Activated B cell treated with CpG ODN at 0.5 μM for 24 hours (primary cell): ENCODE measurements around the gene MRPL36. TPM values are rescaled to one million over a fixed set of nuclear protein-coding genes. Genes with fewer than 3 reads are reported as not detected.
A peak's percentile ranks its signal among the peaks of the same experiment; 100 is the strongest.

ENCODE experiments used
- ATAC-seq: fragments of 200-7000 bp; cut with Tn5 transposase; one replicate; pipeline ENCODE4 v1.10.0; 2021; ENCODE audit warnings: low read depth, mild to moderate bottlenecking, moderate library complexity
- CTCF ChIA-PET: fragments of 350-600 bp; sonication (Branson Sonifier 250); formaldehyde crosslinking; loops from one replicate; lab custom pipeline; 2021; ENCODE audit warnings: antibody characterized with exemption; lab: Charles Lee
- POLR2A ChIA-PET: fragments of 350-600 bp; sonication (Branson Sonifier 250); formaldehyde crosslinking; loops from one replicate; lab custom pipeline; 2021; ENCODE audit warnings: antibody characterized with exemption; lab: Charles Lee
- DNase-seq: peaks from one replicate; pipeline ENCODE4 v3.0.0; 2022
- H3K27ac Mint-ChIP-seq: one replicate; pipeline ENCODE4 v1.8.0; 2020; ENCODE audit warnings: mixed read lengths
- H3K27me3 Mint-ChIP-seq: one replicate; pipeline ENCODE4 v1.8.0; 2021; ENCODE audit warnings: mixed read lengths
- H3K36me3 Mint-ChIP-seq: one replicate; pipeline ENCODE4 v1.8.0; 2021; ENCODE audit warnings: low read depth, mixed read lengths
- H3K4me1 Mint-ChIP-seq: one replicate; pipeline ENCODE4 v1.8.0; 2021; ENCODE audit warnings: mixed read lengths
- H3K4me3 Mint-ChIP-seq: one replicate; pipeline ENCODE4 v1.8.0; 2020; ENCODE audit warnings: mild to moderate bottlenecking, mixed read lengths
- H3K9me3 Mint-ChIP-seq: one replicate; pipeline ENCODE4 v1.8.0; 2020; ENCODE audit warnings: mixed read lengths
- intact Hi-C: fragments of 100-400 bp; cut with micrococcal nuclease; formaldehyde crosslinking; loops from one replicate; pipeline ENCODE4 v1.15.1; 2024
- total RNA-seq: library from RNA; stranded (reverse); gene quantifications from 2 replicates; pipeline ENCODE4 v1.2.3, GENCODE V29; 2022
- TF ChIP-seq, protein P1 (sequence below): fragments of 200-600 bp; IDR thresholded peaks from one replicate; pipeline ENCODE4 v1.8.0; 2022; ENCODE audit warnings: antibody characterized with exemption, mild to moderate bottlenecking

The MRPL36 gene
- 28.7 and 32.8 TPM in 2 replicates for total RNA-seq

DNA sequence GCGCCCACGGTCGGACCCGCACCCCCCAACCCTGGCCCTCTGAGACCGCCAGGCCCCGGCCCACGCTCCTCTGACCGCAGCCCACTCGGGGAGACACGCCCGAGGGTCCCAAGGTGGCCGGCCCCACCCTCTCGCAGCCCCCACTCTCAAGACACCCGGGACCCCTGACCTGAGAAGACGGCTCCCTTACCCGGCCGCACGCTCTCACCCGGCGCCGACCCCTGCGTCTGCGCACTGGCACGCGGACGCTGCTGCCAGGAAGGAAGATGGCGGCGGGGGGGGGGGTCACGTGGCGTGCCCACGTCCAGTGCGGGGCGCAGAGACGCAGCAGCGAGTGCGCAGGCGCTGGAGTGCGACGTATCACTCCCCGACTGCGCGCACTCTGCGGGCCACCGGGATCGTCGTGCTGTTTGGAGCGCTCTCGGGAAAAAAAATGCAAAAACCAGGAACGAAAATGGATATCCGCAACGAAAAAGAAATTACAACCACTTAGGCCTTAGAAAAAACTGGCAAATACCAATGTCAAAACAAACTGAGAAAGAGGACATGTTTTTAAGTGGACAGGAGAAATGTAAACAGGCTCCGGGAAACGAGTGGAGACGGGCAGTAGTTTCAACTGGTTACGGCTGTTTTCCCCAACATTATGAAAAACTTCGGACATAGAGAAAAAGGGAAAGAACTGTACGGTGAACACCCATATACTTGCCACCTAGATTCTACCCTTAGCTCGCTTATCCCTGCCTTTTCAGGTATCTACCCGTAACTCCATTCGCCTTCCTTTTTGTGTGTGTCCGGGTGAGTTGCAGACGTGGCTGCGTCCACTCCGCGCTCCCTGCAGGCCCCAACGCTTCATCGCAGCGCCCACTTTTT, at the start of gene MRPL36:
Gene MRPL36 (minus strand): TSS at position 236 of the 870 bp plus-strand sequence. CDS start 902 bp downstream, outside the sequence.
- peak; percentile 73 for ATAC-seq
- TF ChIP-seq, protein P1, sequence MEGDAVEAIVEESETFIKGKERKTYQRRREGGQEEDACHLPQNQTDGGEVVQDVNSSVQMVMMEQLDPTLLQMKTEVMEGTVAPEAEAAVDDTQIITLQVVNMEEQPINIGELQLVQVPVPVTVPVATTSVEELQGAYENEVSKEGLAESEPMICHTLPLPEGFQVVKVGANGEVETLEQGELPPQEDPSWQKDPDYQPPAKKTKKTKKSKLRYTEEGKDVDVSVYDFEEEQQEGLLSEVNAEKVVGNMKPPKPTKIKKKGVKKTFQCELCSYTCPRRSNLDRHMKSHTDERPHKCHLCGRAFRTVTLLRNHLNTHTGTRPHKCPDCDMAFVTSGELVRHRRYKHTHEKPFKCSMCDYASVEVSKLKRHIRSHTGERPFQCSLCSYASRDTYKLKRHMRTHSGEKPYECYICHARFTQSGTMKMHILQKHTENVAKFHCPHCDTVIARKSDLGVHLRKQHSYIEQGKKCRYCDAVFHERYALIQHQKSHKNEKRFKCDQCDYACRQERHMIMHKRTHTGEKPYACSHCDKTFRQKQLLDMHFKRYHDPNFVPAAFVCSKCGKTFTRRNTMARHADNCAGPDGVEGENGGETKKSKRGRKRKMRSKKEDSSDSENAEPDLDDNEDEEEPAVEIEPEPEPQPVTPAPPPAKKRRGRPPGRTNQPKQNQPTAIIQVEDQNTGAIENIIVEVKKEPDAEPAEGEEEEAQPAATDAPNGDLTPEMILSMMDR = no peak
- DNase-seq = peak; percentile 81
- peak within 1 kb of the TSS; percentile 98 for H3K4me3 Mint-ChIP-seq
- H3K4me1 Mint-ChIP-seq = peaks cover 46% of the 10 kb centered on the region
- no peaks in the 10 kb centered on the region for H3K27me3 Mint-ChIP-seq
- intact Hi-C loops = loop anchor here (1.0 to 5.0 kb wide), 3 partner anchors 17 to 1258 kb away; no protein-coding TSS in a partner anchor
- ChIA-PET POLR2A (interaction anchor here (0.9 kb wide), 1 partner anchor 9 kb away, joined by 4 read pairs; no protein-coding TSS in a partner anchor), CTCF (interaction anchor here (1.9 kb wide), 1 partner anchor 27 kb away, joined by 5 read pairs; no protein-coding TSS in a partner anchor)
- H3K36me3 Mint-ChIP-seq = peaks cover 60% of the 10 kb centered on the region
- no peaks in the 10 kb centered on the region for H3K9me3 Mint-ChIP-seq
- H3K27ac Mint-ChIP-seq = peak within 1 kb of the TSS; percentile 97

GRCh38 chr5:1847611-1848010, 48.0 kb upstream of the MRPL36 start:
- ChIA-PET POLR2A (no interaction called here), CTCF (no interaction called here)
- Mint-ChIP-seq H3K4me3 (no peak overlapping the region), H3K27ac (no peak overlapping the region), H3K4me1 (no peaks in the 10 kb centered on the region), H3K27me3 (peaks cover 30% of the 10 kb centered on the region), H3K9me3 (no peaks in the 10 kb centered on the region), H3K36me3 (no peaks in the 10 kb centered on the region)
- TF ChIP-seq, protein P1 = no peak
- ATAC-seq (no peak), DNase-seq (no peak)
- intact Hi-C loops = no loop called here

- no peaks in the 10 kb centered on the region for H3K4me1 Mint-ChIP-seq
- intact Hi-C loops = no loop called here
- peaks cover 33% of the 10 kb centered on the region for H3K27me3 Mint-ChIP-seq
- no peaks in the 10 kb centered on the region for H3K9me3 Mint-ChIP-seq
- no peak overlapping the region for H3K4me3 Mint-ChIP-seq
- DNase-seq (no peak), ATAC-seq (no peak)
- H3K27ac Mint-ChIP-seq = no peak overlapping the region
- H3K36me3 Mint-ChIP-seq = no peaks in the 10 kb centered on the region
- CTCF ChIA-PET = no interaction called here
- TF ChIP-seq, protein P1 = no peak
- POLR2A ChIA-PET = no interaction called here
These were observed 47.4 kb upstream of the MRPL36 start for GRCh38 chr5:1847056-1847455.

DNA sequence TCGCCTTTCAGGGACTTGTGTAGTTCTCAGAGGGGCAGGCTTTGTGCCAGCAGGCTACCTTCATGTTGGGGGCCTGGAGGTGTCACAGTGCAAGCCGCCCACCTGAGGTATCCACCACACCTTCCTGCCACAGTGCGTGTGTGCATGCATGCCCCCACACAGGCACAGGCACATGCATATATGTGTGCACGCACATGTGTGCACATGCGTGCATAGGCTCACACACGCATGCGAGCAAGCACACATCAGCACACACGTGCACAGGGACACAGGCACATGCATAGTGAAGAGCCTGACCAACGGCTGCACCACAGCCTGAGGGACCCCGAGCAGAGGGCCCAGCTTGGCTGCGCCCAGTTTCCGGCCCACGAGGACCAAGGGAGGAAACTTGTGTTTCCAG, 46.9 kb upstream of the MRPL36 start:
- ATAC-seq = no peak
- TF ChIP-seq, protein P1 = no peak
- H3K4me3 Mint-ChIP-seq = no peak overlapping the region
- H3K36me3 Mint-ChIP-seq = no peaks in the 10 kb centered on the region
- H3K9me3 Mint-ChIP-seq = no peaks in the 10 kb centered on the region
- ChIA-PET POLR2A (no interaction called here), CTCF (no interaction called here)
- H3K4me1 Mint-ChIP-seq = no peaks in the 10 kb centered on the region
- intact Hi-C loops = no loop called here
- peaks cover 30% of the 10 kb centered on the region for H3K27me3 Mint-ChIP-seq
- no peak overlapping the region for H3K27ac Mint-ChIP-seq
- DNase-seq = no peak

DNA sequence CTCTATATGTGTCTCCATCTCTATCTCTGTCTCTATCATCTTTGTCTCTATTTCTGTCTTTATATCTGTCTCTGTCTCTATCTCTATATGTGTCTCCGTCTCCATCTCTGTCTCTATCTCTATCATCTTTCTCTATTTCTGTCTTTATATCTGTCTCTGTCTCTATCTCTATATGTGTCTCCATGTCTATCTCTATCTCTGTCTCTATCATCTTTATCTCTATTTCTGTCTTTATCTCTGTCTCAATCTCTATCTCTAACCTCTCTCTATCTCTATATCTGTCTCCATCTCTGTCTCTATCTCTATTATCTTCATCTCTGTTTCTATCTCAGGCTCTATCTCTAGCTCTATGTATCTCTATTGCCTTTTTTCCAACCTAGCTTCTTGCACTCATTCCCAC, 46.1 kb upstream of the MRPL36 start:
- ATAC-seq (no peak), DNase-seq (no peak)
- Mint-ChIP-seq H3K4me1 (no peaks in the 10 kb centered on the region), H3K27ac (no peak overlapping the region), H3K36me3 (no peaks in the 10 kb centered on the region), H3K27me3 (peaks cover 27% of the 10 kb centered on the region), H3K4me3 (no peak overlapping the region), H3K9me3 (no peaks in the 10 kb centered on the region)
- intact Hi-C loops = no loop called here
- ChIA-PET POLR2A (no interaction called here), CTCF (no interaction called here)
- TF ChIP-seq, protein P1 = no peak
